NCI-H187 treated with DMSO at 0.1 percent for 48 hours (cell line): ENCODE results near the gene RABGAP1L.
"Not testable (repeated sequence)": the region's sequence is repeated elsewhere in the genome, so short reads cannot be mapped to it uniquely, and the experiment has no call there.

Experiments
- DNase-seq: peaks from one replicate; lab custom pipeline; 2025; lab: John Stamatoyannopoulos, UW

Gene RABGAP1L

DNA sequence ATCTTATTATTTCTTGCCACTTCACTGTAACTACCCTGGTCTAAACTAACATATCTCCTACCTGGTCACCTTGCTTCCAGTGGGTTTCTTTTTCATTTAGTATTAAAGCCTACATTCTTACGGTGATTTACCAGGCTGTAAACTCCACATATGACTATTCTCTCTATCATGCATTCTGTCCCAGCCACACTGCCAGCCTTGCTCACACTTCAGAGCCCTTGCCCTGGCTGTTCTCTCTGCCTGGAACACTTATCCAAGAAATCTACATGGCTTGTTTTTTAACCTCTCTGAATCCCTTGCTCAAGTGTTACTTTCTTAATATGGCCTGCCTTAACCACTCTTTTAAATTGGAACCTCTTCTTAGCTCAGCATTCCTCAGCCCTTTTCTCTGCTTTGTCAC, 501.2 kb downstream of the RABGAP1L start:
- DNase-seq: no peak

DNA sequence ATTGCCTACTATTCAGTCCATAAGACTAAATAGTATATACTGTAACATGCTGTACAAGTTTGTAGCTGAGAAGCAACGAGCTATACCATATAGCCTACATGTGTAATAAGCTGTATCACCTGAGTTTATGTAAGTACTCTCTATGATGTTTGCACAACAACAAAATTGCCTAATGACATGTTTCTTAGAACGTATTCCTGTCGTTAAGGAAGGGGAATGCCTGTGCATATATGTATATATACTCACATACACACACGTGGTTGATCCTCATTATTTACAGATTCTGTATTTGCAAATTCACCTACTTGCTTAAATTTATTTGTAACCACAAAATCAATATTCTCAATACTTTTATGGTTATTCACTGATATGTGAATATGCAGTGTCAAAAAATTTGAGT, 504.0 kb downstream of the RABGAP1L start:
- no peak for DNase-seq

DNA sequence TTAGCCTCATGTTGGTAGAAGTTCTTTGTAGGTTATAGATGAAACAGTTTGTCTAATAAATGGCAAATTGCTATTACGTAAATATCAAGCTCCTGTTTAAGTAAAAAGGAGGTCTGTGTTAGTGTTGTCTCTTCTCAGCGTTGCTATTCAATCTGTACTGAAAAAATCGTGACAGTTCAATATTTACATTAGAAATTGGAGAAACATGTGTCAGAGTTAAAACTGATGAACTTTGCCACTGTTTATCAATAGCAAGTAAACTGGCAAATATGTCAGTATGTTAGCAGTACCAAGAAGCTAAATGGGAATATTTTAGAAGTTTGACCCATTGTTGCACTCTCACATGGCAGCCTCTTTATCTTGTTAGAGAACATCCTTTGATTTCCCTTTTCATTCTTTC, 506.9 kb downstream of the RABGAP1L start:
- DNase-seq: no peak

DNA sequence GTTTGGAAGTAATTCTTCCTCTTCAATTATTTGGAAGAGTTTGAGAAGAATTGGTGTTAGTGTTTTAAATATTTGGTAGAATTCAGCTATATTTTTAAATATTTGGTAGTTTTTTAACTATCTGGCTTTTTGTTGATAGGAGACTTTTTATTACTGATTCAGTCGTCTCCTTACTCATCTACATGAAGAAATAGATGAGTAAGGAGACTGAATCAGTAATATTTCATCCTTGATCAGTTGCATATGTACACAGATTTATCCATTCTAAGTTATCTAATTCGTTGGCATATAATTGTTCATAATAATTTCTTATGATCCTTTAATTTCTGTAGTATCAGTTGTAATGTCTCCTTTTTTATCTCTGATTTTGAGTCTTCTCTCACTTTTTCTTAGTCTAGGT, 512.5 kb downstream of the RABGAP1L start:
- no peak for DNase-seq

DNA sequence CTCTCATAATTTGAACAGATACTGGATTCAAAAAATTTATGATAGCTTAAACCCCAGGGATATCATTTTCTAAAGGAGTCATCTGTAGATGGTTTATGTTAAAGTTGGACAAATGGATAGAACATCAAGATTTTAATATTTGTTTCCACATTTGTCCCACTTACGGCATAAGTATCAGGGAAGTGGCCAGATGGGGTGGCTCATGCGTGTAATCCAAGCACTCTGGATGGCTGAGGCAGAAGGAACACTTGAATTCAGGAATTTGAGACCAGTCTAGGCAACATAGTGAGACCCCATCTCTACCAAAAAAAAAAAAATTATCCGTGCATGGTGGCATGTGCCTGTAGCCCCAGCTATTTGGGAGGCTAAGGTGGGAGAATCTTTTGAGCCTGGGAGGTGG, 517.5 kb downstream of the RABGAP1L start:
- DNase-seq: no peak

DNA sequence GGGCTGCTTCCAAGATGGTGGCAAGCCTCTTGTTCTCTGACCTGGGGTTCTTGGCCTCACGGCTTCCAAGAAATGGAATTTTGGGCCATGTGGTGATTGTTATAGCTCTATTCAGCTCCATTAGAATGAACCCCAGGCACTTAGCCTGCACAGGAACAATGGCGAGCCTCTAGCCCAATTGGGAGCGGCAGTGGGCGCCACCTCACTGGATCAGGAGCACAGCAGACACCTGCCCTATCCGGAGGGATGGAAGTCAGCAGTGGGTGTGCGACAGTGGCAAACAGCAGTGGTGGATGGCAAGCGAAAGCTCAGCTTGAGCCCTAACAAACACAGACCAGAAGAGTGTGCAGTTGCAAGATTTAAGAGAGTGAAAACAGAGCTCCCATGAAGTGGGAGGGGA, 519.3 kb downstream of the RABGAP1L start:
- DNase-seq: no peak

DNA sequence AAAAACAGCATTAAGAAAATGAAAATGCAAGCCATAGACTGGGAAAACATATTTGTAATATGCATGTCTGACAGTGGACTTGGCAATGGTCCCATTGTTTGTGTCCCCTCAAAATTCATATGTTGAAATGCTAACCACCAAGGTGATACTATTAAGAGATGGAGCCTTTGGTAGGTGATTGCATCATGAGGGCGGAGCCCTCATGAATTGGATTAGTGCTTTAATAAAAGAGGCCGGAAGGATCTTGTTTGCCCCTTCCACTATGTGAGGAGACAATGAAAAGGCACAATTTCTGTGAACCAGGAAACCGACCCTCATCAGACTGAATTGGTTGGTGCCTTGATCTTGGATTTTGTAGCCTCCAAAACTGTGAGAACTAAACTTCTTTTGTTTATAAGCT, 520.8 kb downstream of the RABGAP1L start:
- no peak for DNase-seq

DNA sequence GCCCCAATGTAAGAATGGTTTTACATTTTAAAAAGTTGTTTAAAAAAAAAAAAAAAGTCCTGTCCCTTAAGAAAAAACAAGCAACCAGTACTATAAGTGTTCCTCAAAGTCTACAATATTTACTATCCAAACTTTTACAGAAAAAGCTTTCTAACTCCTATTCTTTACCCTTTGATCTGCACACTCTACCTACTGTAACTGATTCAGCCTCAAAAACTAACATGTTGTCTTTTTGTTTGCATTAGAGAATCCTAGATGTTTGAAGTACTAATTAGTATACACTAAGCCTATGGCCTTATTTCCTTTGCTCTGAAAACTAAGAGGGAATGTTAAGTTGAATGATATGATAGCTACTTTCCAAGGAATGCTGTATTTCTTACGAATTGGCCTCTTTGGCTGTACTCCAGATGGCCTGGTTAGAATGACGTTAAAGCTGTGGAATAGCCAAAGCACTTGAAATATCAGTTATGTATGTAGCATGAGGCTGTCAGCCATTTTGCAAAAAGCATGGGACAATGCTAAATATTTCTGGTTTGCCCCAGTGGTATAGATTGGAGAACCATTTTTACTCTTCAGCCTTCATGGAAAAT, 523.2 kb downstream of the RABGAP1L start:
- no peak for DNase-seq

DNA sequence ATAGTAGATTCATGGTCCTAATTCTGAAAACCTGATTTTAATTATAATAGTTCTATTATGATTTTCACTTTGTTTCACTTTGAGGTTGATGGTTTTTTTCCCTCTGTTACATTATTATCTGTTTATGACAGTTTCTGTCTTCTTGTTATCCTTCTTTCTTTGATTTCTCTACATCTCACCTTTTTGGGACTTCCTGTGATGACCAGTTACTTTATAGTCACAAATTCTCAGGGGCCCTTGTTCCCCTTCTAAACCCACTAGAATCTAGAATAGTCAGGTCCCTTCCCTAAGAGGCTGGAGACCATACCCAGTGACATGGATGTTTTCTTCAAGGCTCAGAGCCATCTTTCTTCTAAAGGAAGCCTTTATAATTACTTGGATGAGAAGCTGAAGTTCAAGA, 526.9 kb downstream of the RABGAP1L start:
- no peak for DNase-seq

DNA sequence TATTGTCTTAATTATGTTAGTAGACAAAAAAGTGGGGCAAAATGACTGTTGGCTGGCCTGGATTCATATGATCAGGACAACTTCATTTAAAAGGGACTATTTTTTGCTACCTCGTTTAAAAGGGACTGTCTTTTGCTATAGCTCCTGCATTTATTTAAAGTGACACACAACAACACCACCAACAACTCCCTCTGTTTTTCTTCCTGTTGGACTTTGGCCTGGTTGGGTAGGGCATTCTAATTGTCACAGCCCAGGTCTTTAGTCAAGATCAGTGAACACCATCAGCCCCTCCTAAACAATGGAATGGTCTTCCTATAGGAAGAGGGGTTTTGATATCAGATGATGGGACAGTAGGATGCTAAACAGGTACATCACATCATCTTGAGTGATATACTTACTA, 530.2 kb downstream of the RABGAP1L start:
- DNase-seq: no peak

DNA sequence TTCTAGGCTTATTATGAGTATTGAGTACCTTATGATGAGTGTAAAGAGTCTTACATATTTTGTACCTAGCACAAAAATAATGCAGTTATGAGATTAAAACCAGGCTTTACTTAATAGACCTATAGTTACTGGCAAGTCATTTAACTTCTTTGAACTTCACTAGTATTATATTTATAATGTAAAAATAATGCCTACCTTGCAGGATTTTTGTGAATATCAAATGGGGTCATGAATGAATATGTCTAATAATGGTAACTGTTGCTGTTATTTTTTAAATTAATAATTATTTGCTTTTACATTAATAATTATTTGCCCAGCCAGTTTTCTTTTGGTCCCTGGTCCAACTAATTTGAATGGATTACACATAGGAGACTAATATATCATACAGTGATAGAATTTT, 530.9 kb downstream of the RABGAP1L start:
- DNase-seq: no peak

DNA sequence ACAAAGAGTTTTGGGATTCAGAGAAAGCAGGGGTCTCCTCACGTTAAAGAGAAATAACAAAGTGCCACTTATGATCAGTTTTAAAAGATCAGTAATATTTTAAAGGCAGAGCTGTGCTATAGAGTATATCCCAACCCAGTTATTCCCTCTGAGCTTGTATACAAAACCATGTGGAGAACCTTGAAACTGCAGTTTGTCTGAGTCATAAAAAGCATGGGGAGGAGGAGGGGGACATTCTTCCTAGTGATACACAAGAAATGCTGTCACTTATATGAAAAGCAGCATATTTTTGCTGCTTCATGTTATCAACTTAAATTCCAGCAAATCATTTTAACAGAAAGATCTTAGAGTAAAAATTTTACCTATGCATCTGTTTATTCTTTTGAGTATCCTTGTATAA, 533.0 kb downstream of the RABGAP1L start:
- DNase-seq: no peak

DNA sequence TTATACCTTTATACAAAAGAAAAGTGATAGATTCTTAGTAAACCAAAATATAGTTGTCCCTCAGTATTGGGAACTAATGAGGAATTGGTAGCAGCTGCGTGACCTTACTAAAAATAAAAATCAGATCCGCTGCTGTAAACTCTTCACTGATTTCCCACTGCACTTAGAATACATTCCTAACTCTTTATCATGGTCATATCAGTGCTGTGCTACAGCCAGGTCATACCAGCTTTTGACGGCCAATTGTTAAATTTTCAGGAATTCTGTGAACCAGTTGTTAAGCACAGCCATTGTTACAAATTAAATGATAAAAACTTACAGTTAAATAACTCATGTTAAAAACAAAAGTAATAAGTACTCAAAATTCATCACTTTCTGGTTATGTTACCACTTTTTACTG, 533.8 kb downstream of the RABGAP1L start:
- no peak for DNase-seq

DNA sequence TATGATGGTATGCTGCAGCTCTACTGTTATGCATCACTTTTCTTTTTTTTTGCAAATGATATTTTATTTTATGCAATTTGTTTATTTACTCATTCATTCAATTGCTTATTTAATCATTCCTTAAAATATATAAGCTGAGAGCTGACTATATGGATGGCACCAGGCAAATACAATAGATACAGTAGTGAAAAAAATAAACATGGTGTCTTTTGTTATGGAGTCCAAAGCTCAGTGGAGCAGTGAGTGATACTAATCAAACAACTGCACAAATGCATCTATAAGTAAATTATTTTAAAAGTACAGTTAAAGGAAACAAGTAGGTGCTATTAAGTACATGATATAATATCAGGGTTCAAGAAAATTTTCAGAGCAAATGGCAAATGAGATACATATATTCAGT, 534.2 kb downstream of the RABGAP1L start:
- not testable (repeated sequence) for DNase-seq

DNA sequence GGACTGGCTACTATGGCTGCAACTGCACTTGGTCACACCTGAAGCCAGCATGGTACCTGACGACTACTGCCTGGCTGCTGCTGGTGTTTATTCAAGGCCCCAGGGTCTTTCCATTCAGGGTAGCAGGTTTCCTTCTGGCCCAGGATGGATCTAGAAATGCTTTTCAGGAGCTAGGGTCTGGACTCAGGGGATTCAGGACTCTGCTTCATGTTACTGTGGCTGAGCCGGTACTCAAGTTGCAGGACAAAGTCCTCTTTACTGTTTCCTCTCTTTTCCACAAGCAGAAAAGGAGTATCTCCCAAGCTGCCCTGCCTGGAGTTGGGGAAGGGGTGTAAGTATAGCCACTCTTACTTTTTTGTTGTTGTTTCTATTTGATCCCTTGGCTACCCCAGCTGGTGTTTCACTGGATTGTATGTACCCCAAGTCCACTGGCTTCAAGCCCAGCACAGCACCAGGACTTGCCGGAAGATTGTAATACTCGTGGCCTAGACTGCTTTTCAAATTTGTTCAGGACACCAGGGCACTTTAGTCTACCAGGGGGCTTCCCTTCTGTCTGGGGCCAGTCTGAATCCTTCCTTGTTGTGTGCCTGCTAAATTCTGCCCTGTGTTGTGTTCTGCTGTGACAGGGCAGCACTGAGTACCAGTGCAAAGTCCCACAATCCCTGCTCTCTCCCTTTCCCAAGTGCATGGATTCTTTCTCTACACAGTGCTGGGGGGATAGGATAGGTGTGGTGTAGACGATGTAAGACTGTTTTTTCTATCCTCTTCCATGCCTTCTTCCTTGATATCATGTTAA, 536.9 kb downstream of the RABGAP1L start:
- DNase-seq: no peak

DNA sequence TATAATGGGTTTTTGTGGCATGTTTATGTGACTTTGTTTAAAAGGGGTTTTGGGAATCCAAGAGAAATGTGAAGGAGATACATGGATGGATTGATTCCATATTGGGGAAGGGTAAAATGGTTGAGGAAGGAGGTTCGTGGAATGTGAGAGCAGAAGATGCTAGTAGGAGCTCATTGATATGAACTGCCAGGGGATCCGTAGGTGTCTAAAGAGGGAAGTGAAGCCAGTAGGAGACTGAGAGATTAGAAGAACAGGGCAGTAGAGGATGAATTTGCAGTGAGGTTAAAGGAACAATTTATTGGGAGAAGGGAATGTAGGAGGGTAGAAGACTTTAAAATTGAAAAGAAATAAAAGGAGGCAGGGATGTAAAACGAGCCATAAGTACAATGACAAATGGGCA, 541.0 kb downstream of the RABGAP1L start:
- DNase-seq: no peak

DNA sequence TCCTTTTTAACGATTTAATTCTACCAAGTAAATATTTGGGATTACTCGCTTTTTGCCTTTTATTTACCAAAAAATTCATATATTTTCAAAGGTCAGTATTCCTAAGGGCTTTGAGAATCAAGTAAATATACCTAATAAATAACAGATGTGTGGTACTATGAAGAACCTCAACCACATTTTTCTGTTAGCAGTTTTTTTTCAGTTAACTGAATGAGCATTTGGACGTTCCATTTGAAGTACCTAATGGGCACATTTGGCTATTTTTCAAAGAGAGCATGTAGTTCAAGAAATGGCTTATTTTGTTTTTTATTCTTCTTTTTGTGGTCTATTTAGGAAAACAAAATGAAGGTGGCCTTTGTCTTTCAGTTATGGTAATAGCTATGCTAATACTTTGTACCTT, 541.5 kb downstream of the RABGAP1L start:
- no peak for DNase-seq

DNA sequence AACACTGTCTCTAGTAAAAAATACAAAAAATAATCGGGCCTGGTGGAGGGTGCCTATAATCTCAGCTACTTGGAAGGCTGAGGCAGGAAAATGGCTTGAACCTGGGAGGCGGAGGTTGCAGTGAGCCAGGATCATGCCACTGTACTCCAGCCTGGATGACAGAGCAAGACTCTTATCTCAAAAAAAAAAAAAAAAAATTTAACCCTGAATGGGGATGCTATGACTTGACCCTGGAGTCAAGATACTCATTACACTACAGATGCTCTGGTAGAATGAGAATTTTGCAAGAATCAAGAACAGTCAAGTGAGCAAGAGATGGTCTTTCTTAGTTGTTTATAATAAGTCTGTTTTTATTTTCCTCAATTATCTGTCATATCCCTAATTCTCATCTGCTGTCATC, 542.2 kb downstream of the RABGAP1L start:
- no peak for DNase-seq

DNA sequence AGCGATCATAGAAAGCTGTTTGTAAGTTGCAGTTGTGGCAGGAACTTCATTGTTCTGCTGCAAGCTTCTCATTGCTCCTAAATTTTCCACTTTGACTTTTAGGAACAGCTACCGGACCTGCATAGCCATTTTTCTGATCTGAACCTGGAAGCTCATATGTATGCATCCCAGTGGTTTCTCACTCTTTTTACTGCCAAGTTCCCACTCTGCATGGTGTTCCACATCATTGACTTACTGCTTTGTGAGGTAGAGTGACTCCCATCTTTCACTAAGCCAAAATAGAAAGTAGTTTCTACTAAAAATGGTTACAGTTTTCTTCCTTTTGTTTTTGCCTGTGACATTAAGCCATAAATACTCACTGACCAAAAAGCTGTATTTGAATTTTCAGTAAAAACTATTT, 542.7 kb downstream of the RABGAP1L start:
- DNase-seq: no peak

DNA sequence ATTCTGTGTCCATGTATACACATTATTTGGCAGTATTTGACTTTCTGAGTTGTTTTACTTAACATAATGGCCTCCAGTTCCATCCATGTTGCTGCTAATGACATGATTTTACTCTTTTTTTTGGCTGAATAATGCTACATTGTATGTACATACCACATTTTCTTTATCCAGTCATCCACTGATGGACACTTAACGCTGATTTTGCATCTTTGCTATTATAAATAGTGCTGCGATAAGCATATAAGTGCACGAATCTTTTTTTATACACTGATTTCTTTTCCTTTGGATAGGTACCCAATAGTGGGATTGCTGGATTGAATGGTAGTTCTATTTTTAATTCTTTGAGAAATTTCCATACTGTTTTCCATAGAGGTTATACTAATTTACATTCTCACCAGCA, 544.0 kb downstream of the RABGAP1L start:
- no peak for DNase-seq

DNA sequence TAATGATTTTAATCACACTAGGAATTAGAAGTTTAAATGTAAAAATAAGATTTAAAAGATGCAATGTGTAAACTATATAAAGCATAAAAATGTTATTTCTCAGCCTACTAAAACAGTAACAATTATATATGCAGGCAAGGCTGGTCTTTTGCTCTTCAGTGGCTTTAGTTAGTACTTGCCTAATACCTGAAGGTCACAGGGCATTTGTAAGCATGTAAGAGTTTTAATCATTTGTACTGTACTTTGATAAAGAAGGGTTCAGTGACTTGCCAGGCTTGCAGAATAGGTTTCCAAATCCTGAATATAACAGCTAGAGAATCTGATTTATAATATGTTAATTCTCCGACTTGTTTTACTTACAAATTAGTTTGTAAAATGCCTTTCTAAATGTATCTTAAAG, 545.0 kb downstream of the RABGAP1L start:
- DNase-seq: no peak

DNA sequence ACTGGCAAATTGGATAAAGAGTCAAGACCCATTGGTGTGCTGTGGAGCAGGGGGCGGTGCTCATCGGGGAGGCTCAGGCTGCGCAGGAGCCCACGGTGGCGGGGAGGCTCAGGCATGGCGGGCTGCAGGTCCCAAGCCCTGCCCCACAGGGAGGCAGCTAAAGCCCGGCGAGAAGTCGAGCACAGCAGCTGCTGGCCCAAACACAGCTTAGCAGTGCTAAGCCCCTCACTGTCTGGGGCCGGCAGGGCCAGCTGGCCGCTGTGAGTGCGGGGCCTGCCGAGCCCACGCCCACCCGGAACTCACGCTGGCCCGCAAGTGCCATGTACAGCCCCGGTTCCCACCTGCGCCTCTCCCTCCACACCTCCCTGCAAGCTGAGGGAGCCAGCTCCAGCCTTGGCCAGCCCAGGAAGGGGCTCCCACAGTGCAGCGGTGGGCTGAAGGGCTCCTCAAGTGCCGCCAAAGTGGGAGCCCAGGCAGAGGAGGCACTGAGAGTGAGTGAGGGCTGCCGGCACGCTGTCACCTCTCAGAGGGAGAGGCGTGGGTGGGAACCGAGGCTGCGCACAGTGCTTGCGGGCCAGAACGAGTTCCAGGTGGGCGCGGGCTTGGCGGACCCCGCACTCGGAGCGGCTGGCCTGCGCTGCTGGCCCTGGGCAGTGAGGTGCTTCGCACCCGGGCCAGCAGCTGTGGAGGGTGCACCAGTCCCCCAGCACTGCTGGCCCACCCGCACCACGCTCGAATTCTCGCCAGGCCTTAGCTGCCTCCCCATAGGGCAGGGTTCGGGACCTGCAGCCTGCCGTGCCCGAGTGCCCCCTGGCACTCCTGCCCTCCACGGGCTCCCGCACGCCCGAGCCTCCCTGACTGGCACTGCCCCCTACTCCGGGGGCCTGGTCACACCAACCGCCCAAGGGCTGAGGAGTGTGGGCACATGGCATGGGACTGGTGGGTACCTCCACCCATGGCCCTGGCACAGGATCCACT, 551.8 kb downstream of the RABGAP1L start:
- DNase-seq: no peak

DNA sequence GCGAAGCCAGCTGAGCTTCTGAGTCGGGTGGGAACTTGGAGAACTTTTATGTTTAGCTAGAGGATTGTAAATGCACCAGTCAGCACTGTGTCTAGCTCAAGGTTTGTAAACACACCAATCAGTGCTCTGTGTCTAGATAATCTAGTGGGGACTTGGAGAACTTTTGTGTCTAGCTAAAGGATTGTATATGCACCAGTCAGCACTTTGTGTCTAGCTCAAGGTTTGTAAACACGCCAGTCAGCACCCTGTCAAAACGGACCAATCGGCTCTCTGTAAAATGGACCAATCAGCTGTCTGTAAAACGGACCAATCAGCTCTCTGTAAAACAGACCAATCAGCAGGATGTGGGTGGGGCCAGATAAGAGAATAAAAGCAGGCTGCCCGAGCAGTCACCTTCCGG, 552.5 kb downstream of the RABGAP1L start:
- not testable (repeated sequence) for DNase-seq
